Caco-2 (cell line): Measurements from ENCODE around the gene MC2R. TPM values are rescaled to one million over a fixed set of nuclear protein-coding genes. Genes with fewer than 3 reads are reported as not detected.

Experiments
- BruUV-seq: library from RNA; stranded (reverse); fragments of 400-500 nt; replicated peaks from 2 replicates; lab custom pipeline; 2021; lab: Mats Ljungman, UMichigan
- CTCF ChIA-PET: fragments of 300-600 bp; sonication (Branson Sonifier 250); formaldehyde crosslinking; loops from one replicate; lab custom pipeline; 2022; ENCODE audit warnings: antibody characterized with exemption; lab: Charles Lee
- POLR2A ChIA-PET: fragments of 300-600 bp; sonication (Branson Sonifier 250); formaldehyde crosslinking; loops from one replicate; lab custom pipeline; 2022; ENCODE audit warnings: antibody characterized with exemption; lab: Charles Lee
- DNase-seq, 2 experiments: peaks; one replicate each; pipeline versions ENCODE4 v3.0.0 to v3.0.0-alpha.2; 2020 to 2022
- H3K27me3 ChIP-seq: replicated peaks from 2 replicates; pipeline ENCODE4 v1.6.0; 2011; ENCODE audit warnings: low read length; ENCODE audit not compliant: control insufficient read depth, insufficient read depth
- H3K36me3 ChIP-seq: 2 replicates; pipeline ENCODE4 v1.5.1; 2011; ENCODE audit warnings: low read length; ENCODE audit not compliant: control insufficient read depth, insufficient read depth
- H3K4me1 ChIP-seq: fragments of 250-450 bp; sonication (Bioruptor Pico); 2 replicates; pipeline ENCODE4 v1.5.1; 2020; ENCODE audit warnings: mild to moderate bottlenecking
- H3K4me3 ChIP-seq: 2 replicates; pipeline ENCODE4 v1.5.1; 2011; ENCODE audit warnings: low read depth, mild to moderate bottlenecking, control low read depth, low read length
- H3K9me3 ChIP-seq: fragments of 250-450 bp; sonication (Bioruptor Pico); 2 replicates; pipeline ENCODE4 v1.5.1; 2020; ENCODE audit warnings: mild to moderate bottlenecking, moderate library complexity
- H3K27ac Mint-ChIP-seq: one replicate; pipeline ENCODE4 v1.8.0; 2022; ENCODE audit warnings: mixed read lengths; ENCODE audit not compliant: unreplicated experiment
- H3K27me3 Mint-ChIP-seq: one replicate; pipeline ENCODE4 v1.8.0; 2022; ENCODE audit warnings: mixed read lengths; ENCODE audit not compliant: insufficient read depth, unreplicated experiment
- H3K36me3 Mint-ChIP-seq: one replicate; pipeline ENCODE4 v1.8.0; 2022; ENCODE audit warnings: mild to moderate bottlenecking, mixed read lengths; ENCODE audit not compliant: insufficient read depth, unreplicated experiment
- H3K4me1 Mint-ChIP-seq: one replicate; pipeline ENCODE4 v1.8.0; 2022; ENCODE audit warnings: low read depth, mixed read lengths; ENCODE audit not compliant: unreplicated experiment
- H3K4me3 Mint-ChIP-seq: one replicate; pipeline ENCODE4 v1.8.0; 2022; ENCODE audit warnings: mild to moderate bottlenecking, moderate library complexity, mixed read lengths; ENCODE audit not compliant: unreplicated experiment
- H3K9me3 Mint-ChIP-seq: one replicate; pipeline ENCODE4 v1.8.0; 2022; ENCODE audit warnings: mixed read lengths; ENCODE audit not compliant: unreplicated experiment
- CTCF ChIP-seq, 2 experiments: fragments of 200-600 bp in 1 of 2; IDR thresholded peaks; 1 replicate in 1 of 2; 2 replicates in 1 of 2; pipeline versions ENCODE4 v1.5.1 to v1.8.0; 2011 to 2022; ENCODE audit warnings: antibody characterized with exemption in 1 of 2, control low read depth in 1 of 2, inconsistent platforms in 1 of 2, low read depth in 1 of 2, low read length in 1 of 2, mild to moderate bottlenecking in 1 of 2, moderate library complexity in 1 of 2; ENCODE audit not compliant: insufficient read depth in 1 of 2, severe bottlenecking in 1 of 2, unreplicated experiment in 1 of 2
- intact Hi-C: fragments of 100-400 bp; cut with micrococcal nuclease; formaldehyde crosslinking; loops from one replicate; pipeline ENCODE4 v1.10.0; 2022; ENCODE audit not compliant: unreplicated experiment
- total RNA-seq: library from RNA; stranded (reverse); gene quantifications from 2 replicates; pipeline ENCODE4 v1.2.3, GENCODE V29; 2022

The MC2R gene
- total RNA-seq, 1 experiment from 2014 or later: not detected

GRCh38 chr18:13888191-13888716 is 27.1 kb downstream of the MC2R start:
- no peaks in the 10 kb centered on the region for H3K9me3 ChIP-seq
- H3K36me3 Mint-ChIP-seq: no peaks in the 10 kb centered on the region
- H3K27me3 ChIP-seq: no peaks in the 10 kb centered on the region
- CTCF ChIA-PET: no interaction called here
- H3K4me3 Mint-ChIP-seq: no peak overlapping the region
- no peaks in the 10 kb centered on the region for H3K4me1 Mint-ChIP-seq
- no peak for DNase-seq
- no peak overlapping the region for H3K4me3 ChIP-seq
- H3K27ac Mint-ChIP-seq: no peak overlapping the region
- no peaks in the 10 kb centered on the region for H3K4me1 ChIP-seq
- no peaks in the 10 kb centered on the region for H3K36me3 ChIP-seq
- POLR2A ChIA-PET: no interaction called here
- H3K9me3 Mint-ChIP-seq: no peaks in the 10 kb centered on the region
- H3K27me3 Mint-ChIP-seq: peaks cover 22% of the 10 kb centered on the region
- intact Hi-C loops: no loop called here
- TF ChIP-seq CTCF (IDR thresholded peaks at IDR 0.05; ENCODE audit: insufficient read depth in 1 of 2, low read depth in 1 of 2, low read length in 1 of 2, severe bottlenecking in 1 of 2, unreplicated experiment in 1 of 2): no peak
- BruUV-seq: no TSS peak

- CTCF ChIA-PET: no interaction called here
- Histone ChIP-seq H3K27me3 (no peaks in the 10 kb centered on the region), H3K4me3 (no peak overlapping the region), H3K9me3 (no peaks in the 10 kb centered on the region), H3K4me1 (peaks cover 2% of the 10 kb centered on the region), H3K36me3 (no peaks in the 10 kb centered on the region)
- TF ChIP-seq CTCF (IDR thresholded peaks at IDR 0.05; ENCODE audit: insufficient read depth in 1 of 2, low read depth in 1 of 2, low read length in 1 of 2, severe bottlenecking in 1 of 2, unreplicated experiment in 1 of 2): no peak
- Mint-ChIP-seq H3K9me3 (no peaks in the 10 kb centered on the region), H3K36me3 (no peaks in the 10 kb centered on the region), H3K27ac (no peak overlapping the region), H3K4me3 (no peak overlapping the region), H3K4me1 (no peaks in the 10 kb centered on the region), H3K27me3 (peaks cover 15% of the 10 kb centered on the region)
- no peak for DNase-seq
- POLR2A ChIA-PET: no interaction called here
- no TSS peak for BruUV-seq
- intact Hi-C loops: no loop called here
These were observed 30.3 kb downstream of the MC2R start for GRCh38 chr18:13885009-13885408.

- H3K27ac Mint-ChIP-seq: no peak overlapping the region
- Histone ChIP-seq H3K4me1 (peaks cover 6% of the 10 kb centered on the region), H3K9me3 (no peaks in the 10 kb centered on the region), H3K27me3 (no peaks in the 10 kb centered on the region), H3K4me3 (no peak overlapping the region), H3K36me3 (no peaks in the 10 kb centered on the region)
- no peak for DNase-seq
- H3K36me3 Mint-ChIP-seq: no peaks in the 10 kb centered on the region
- BruUV-seq: no TSS peak
- ChIA-PET POLR2A (no interaction called here), CTCF (no interaction called here)
- intact Hi-C loops: no loop called here
- H3K4me3 Mint-ChIP-seq: no peak overlapping the region
- no peak for TF ChIP-seq CTCF (IDR thresholded peaks at IDR 0.05; ENCODE audit: insufficient read depth in 1 of 2, low read depth in 1 of 2, low read length in 1 of 2, severe bottlenecking in 1 of 2, unreplicated experiment in 1 of 2)
- no peaks in the 10 kb centered on the region for H3K9me3 Mint-ChIP-seq
- H3K4me1 Mint-ChIP-seq: no peaks in the 10 kb centered on the region
- H3K27me3 Mint-ChIP-seq: peaks cover 12% of the 10 kb centered on the region
These were observed 35.4 kb downstream of the MC2R start for GRCh38 chr18:13879937-13880336.
